Measurements from ENCODE around the gene SLC22A7.

The SLC22A7 gene

GRCh38 chr6:43267619-43268354, 30.3 kb upstream of the SLC22A7 start:
- DNase-seq: no peak

- DNase-seq: no peak
Measured at GRCh38 chr6:43268355-43268700, 29.7 kb upstream of the SLC22A7 start.

GRCh38 chr6:43268782-43269272, 29.2 kb upstream of the SLC22A7 start:
- DNase-seq: no peak

GRCh38 chr6:43269273-43270007, 28.6 kb upstream of the SLC22A7 start:
- DNase-seq: no peak

GRCh38 chr6:43271103-43271815, 26.8 kb upstream of the SLC22A7 start:
- DNase-seq: no peak

- no peak for DNase-seq
Measured at GRCh38 chr6:43271944-43272343, 26.1 kb upstream of the SLC22A7 start.

GRCh38 chr6:43273707-43274106, 24.4 kb upstream of the SLC22A7 start:
- DNase-seq: no peak

- no peak for DNase-seq
Measured at GRCh38 chr6:43274127-43274915, 23.7 kb upstream of the SLC22A7 start.

- no peak for DNase-seq
Measured at GRCh38 chr6:43274916-43275597, 23.0 kb upstream of the SLC22A7 start.

- DNase-seq: no peak
Measured at GRCh38 chr6:43275801-43276576, 22.1 kb upstream of the SLC22A7 start.

- DNase-seq: no peak
Measured at GRCh38 chr6:43276577-43277305, 21.3 kb upstream of the SLC22A7 start.

GRCh38 chr6:43277306-43277642, 20.8 kb upstream of the SLC22A7 start:
- no peak for DNase-seq

GRCh38 chr6:43277643-43278523, 20.2 kb upstream of the SLC22A7 start:
- no peak for DNase-seq

- no peak for DNase-seq
Measured at GRCh38 chr6:43278524-43279078, 19.5 kb upstream of the SLC22A7 start.

- no peak for DNase-seq
Measured at GRCh38 chr6:43280234-43280633, 17.8 kb upstream of the SLC22A7 start.

- no peak for DNase-seq
Measured at GRCh38 chr6:43282060-43282459, 16.0 kb upstream of the SLC22A7 start.

- no peak for DNase-seq
Measured at GRCh38 chr6:43282636-43283513, 15.2 kb upstream of the SLC22A7 start.

GRCh38 chr6:43283514-43283901, 14.6 kb upstream of the SLC22A7 start:
- no peak for DNase-seq

Measured in T1000 (cell line).